ENCODE data around the gene FARP1.

- TF ChIP-seq, protein P1, sequence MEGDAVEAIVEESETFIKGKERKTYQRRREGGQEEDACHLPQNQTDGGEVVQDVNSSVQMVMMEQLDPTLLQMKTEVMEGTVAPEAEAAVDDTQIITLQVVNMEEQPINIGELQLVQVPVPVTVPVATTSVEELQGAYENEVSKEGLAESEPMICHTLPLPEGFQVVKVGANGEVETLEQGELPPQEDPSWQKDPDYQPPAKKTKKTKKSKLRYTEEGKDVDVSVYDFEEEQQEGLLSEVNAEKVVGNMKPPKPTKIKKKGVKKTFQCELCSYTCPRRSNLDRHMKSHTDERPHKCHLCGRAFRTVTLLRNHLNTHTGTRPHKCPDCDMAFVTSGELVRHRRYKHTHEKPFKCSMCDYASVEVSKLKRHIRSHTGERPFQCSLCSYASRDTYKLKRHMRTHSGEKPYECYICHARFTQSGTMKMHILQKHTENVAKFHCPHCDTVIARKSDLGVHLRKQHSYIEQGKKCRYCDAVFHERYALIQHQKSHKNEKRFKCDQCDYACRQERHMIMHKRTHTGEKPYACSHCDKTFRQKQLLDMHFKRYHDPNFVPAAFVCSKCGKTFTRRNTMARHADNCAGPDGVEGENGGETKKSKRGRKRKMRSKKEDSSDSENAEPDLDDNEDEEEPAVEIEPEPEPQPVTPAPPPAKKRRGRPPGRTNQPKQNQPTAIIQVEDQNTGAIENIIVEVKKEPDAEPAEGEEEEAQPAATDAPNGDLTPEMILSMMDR (IDR thresholded peaks at IDR 0.05) = no peak
- no peak for TF ChIP-seq POLR2A (IDR thresholded peaks at IDR 0.05; ENCODE audit: low read depth)
These were observed 243.7 kb downstream of the FARP1 start for GRCh38 chr13:98386637-98387036.

All from esophagus muscularis mucosa (tissue), 3 donors.